ENCODE results near the gene LYZ.
"Not testable (repeated sequence)": the region's sequence is repeated elsewhere in the genome, so short reads cannot be mapped to it uniquely, and the experiment has no call there.

LYZ gene

GRCh38 chr12:69348162-69348938 lies at the start of gene LYZ:
LYZ (plus strand) TSS chr12:69348381; CDS start chr12:69348409, 28 bp downstream.
- no peak for DNase-seq

- no peak for DNase-seq
These were observed 49.2 kb upstream of the LYZ start for GRCh38 chr12:69298947-69299346.

- no peak for DNase-seq
These were observed 43.9 kb upstream of the LYZ start for GRCh38 chr12:69304284-69304683.

- DNase-seq = no peak
These were observed 38.7 kb upstream of the LYZ start for GRCh38 chr12:69309461-69309860.

GRCh38 chr12:69313209-69313608 lies 35.0 kb upstream of the LYZ start:
- no peak for DNase-seq

- DNase-seq = not testable (repeated sequence)
These were observed 31.4 kb upstream of the LYZ start for GRCh38 chr12:69316784-69317183.

- DNase-seq = peak in 1 of 2 experiments; percentile 25
These were observed 30.9 kb upstream of the LYZ start for GRCh38 chr12:69317233-69317632.

- no peak for DNase-seq
These were observed 30.0 kb upstream of the LYZ start for GRCh38 chr12:69318225-69318624.

GRCh38 chr12:69321351-69321750 lies 26.8 kb upstream of the LYZ start:
- no peak for DNase-seq

GRCh38 chr12:69324797-69325466 lies 23.2 kb upstream of the LYZ start:
- DNase-seq = no peak

- DNase-seq = no peak
These were observed 19.8 kb upstream of the LYZ start for GRCh38 chr12:69328426-69328825.

GRCh38 chr12:69329669-69330428 lies 18.3 kb upstream of the LYZ start:
- no peak for DNase-seq

- DNase-seq = peak; percentile 27 to 58
These were observed 17.4 kb upstream of the LYZ start for GRCh38 chr12:69330475-69331473.

GRCh38 chr12:69331519-69331908 lies 16.7 kb upstream of the LYZ start:
- no peak for DNase-seq

GRCh38 chr12:69331909-69332684 lies 16.1 kb upstream of the LYZ start:
- no peak for DNase-seq

GRCh38 chr12:69332815-69333358 lies 15.3 kb upstream of the LYZ start:
- no peak for DNase-seq

GRCh38 chr12:69334158-69334557 lies 14.0 kb upstream of the LYZ start:
- no peak for DNase-seq

- peak in 1 of 2 experiments; percentile 30 for DNase-seq
These were observed 10.7 kb upstream of the LYZ start for GRCh38 chr12:69337311-69338090.

GRCh38 chr12:69338120-69338859 lies 9.9 kb upstream of the LYZ start:
- no peak for DNase-seq

GRCh38 chr12:69338936-69339335 lies 9.2 kb upstream of the LYZ start:
- no peak for DNase-seq

Measured in NCI-H2081 (cell line).